IPS DF 4.7 (cell line): Measurements from ENCODE around the gene ALOXE3.
"Not testable (repeated sequence)": the region's sequence is repeated elsewhere in the genome, so short reads cannot be mapped to it uniquely, and the experiment has no call there.

Experiments used
- DNase-seq: peaks from one replicate; pipeline ENCODE4 v3.0.0-alpha.2; 2013; ENCODE audit warnings: low spot score; ENCODE audit errors: extremely low read depth

ALOXE3 gene

GRCh38 chr17:8122422-8122923 lies 4.2 kb upstream of the ALOXE3 start:
- no peak for DNase-seq

- no peak for DNase-seq
These were observed 3.5 kb upstream of the ALOXE3 start for GRCh38 chr17:8121681-8122421.

- no peak for DNase-seq
These were observed 3.0 kb upstream of the ALOXE3 start for GRCh38 chr17:8121407-8121680.

GRCh38 chr17:8120520-8121406 lies 2.4 kb upstream of the ALOXE3 start:
- no peak for DNase-seq

GRCh38 chr17:8119581-8120519 lies 1.5 kb upstream of the ALOXE3 start:
- DNase-seq: no peak

GRCh38 chr17:8118769-8119580 lies 661 bp upstream of the ALOXE3 start:
- DNase-seq: no peak

- no peak for DNase-seq
These were observed 841 bp downstream of the ALOXE3 start for GRCh38 chr17:8117367-8117979.

- no peak for DNase-seq
These were observed 1.5 kb downstream of the ALOXE3 start for GRCh38 chr17:8116776-8117175.

- DNase-seq: no peak
These were observed 7.4 kb downstream of the ALOXE3 start for GRCh38 chr17:8110907-8111306.

- no peak for DNase-seq
These were observed 7.9 kb downstream of the ALOXE3 start for GRCh38 chr17:8110456-8110804.

- no peak for DNase-seq
These were observed 8.5 kb downstream of the ALOXE3 start for GRCh38 chr17:8109661-8110455.

- DNase-seq: no peak
These were observed 9.2 kb downstream of the ALOXE3 start for GRCh38 chr17:8108972-8109660.

- not testable (repeated sequence) for DNase-seq
These were observed 11.3 kb downstream of the ALOXE3 start for GRCh38 chr17:8106980-8107379.

- no peak for DNase-seq
These were observed 12.3 kb downstream of the ALOXE3 start for GRCh38 chr17:8105957-8106398.

GRCh38 chr17:8104911-8105310 lies 13.4 kb downstream of the ALOXE3 start:
- DNase-seq: no peak

- DNase-seq: no peak
These were observed 14.8 kb downstream of the ALOXE3 start for GRCh38 chr17:8103549-8103948.

- no peak for DNase-seq
These were observed 16.6 kb downstream of the ALOXE3 start for GRCh38 chr17:8101721-8102120.

GRCh38 chr17:8100763-8101162 lies 17.6 kb downstream of the ALOXE3 start:
- no peak for DNase-seq

- DNase-seq: no peak
These were observed 18.2 kb downstream of the ALOXE3 start for GRCh38 chr17:8100111-8100510.
